ENCODE measurements around the gene TNFSF10. TPM values are rescaled to one million over a fixed set of nuclear protein-coding genes. Genes with fewer than 3 reads are reported as not detected.

Gene TNFSF10
- total RNA-seq, 1 experiment from 2014 or later, result 0.22 TPM

- TF ChIP-seq ZSCAN18 (CRISPR knock-in tag; IDR thresholded peaks at IDR 0.05), result no peak
- TF ChIP-seq E2F1 (CRISPR knock-in tag; IDR thresholded peaks at IDR 0.05), result no peak
- TF ChIP-seq ZNF121 (CRISPR knock-in tag; IDR thresholded peaks at IDR 0.05), result no peak
- no peak for TF ChIP-seq FOXJ3 (CRISPR knock-in tag; IDR thresholded peaks at IDR 0.05; ENCODE audit: borderline replicate concordance)
- no peak for TF ChIP-seq FOXP1 (CRISPR knock-in tag; IDR thresholded peaks at IDR 0.05; ENCODE audit: borderline replicate concordance)
Measured at GRCh38 chr3:172467170-172467824, 55.9 kb downstream of the TNFSF10 start (continued).

GRCh38 chr3:172466553-172467130 is 56.6 kb downstream of the TNFSF10 start:
- no peak overlapping the region for H3K27ac Mint-ChIP-seq
- CTCF ChIA-PET, result no interaction called here

DNA sequence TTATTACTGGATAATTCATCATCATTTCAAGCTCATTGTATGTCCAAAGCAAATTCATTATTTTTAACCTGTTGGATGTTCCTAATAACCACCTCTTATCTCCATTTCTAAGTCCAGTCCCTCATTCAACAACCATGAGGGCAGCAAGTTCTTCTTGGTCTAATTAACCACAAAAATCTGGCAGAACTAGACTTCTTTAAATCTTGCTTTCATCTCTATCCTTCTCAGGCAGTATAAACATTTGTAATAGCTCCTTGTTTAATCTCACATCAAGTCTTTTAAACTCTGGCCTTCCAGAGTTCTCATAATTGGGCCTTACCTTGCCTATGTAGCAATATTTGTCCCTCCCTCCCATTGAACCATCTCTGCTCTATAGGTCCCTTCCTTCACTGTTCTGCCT is 57.9 kb downstream of the TNFSF10 start:
- POLR2A ChIA-PET, result no interaction called here
- ATAC-seq (no peak), DNase-seq (ENCODE audit: low spot score) (no peak)
- Mint-ChIP-seq H3K36me3 (no peaks in the 10 kb centered on the region), H3K4me1 (no peaks in the 10 kb centered on the region), H3K4me3 (no peak overlapping the region), H3K27ac (no peak overlapping the region), H3K27me3 (ENCODE audit: low read depth) (no peaks in the 10 kb centered on the region; the same call in 1 of the 2 replicates), H3K9me3 (0 out of 2 replicates have a peak, but pooled peaks cover 5% of the 10 kb centered on the region)
- CTCF ChIA-PET, result interaction anchor here (1.1 kb wide), 1 partner anchor 12 kb away, joined by 4 read pairs; no protein-coding TSS in a partner anchor
- TF ChIP-seq SMAD4 (CRISPR knock-in tag; IDR thresholded peaks at IDR 0.05) (no peak), AFF4 (CRISPR knock-in tag; IDR thresholded peaks at IDR 0.05; ENCODE audit: borderline replicate concordance) (no peak), ETV6 (CRISPR knock-in tag; IDR thresholded peaks at IDR 0.05) (no peak)

More at GRCh38 chr3:172466553-172467130, 56.6 kb downstream of the TNFSF10 start:
- H3K27me3 Mint-ChIP-seq (ENCODE audit: low read depth), result no peaks in the 10 kb centered on the region; the same call in 1 of the 2 replicates
- peaks cover 14% of the 10 kb centered on the region for H3K9me3 Mint-ChIP-seq
- no peaks in the 10 kb centered on the region for H3K36me3 Mint-ChIP-seq
- no peak for ATAC-seq
- H3K4me3 Mint-ChIP-seq, result no peak overlapping the region
- TF ChIP-seq, protein P1, sequence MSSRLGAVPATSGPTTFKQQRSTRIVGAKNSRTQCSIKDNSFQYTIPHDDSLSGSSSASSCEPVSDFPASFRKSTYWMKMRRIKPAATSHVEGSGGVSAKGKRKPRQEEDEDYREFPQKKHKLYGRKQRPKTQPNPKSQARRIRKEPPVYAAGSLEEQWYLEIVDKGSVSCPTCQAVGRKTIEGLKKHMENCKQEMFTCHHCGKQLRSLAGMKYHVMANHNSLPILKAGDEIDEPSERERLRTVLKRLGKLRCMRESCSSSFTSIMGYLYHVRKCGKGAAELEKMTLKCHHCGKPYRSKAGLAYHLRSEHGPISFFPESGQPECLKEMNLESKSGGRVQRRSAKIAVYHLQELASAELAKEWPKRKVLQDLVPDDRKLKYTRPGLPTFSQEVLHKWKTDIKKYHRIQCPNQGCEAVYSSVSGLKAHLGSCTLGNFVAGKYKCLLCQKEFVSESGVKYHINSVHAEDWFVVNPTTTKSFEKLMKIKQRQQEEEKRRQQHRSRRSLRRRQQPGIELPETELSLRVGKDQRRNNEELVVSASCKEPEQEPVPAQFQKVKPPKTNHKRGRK (CRISPR knock-in tag; IDR thresholded peaks at IDR 0.05; ENCODE audit: borderline replicate concordance), result no peak
- peak; percentile 94 for TF ChIP-seq HMGA2 (CRISPR knock-in tag; IDR thresholded peaks at IDR 0.05)
- H3K4me1 Mint-ChIP-seq, result no peaks in the 10 kb centered on the region
- POLR2A ChIA-PET, result no interaction called here
- DNase-seq (ENCODE audit: low spot score), result no peak

- no peaks in the 10 kb centered on the region for H3K4me1 Mint-ChIP-seq
- CTCF ChIA-PET, result no interaction called here
- ATAC-seq, result no peak
- H3K4me3 Mint-ChIP-seq, result no peak overlapping the region
- H3K27ac Mint-ChIP-seq, result no peak overlapping the region
- H3K27me3 Mint-ChIP-seq (ENCODE audit: low read depth), result no peaks in the 10 kb centered on the region; the same call in 1 of the 2 replicates
- no peaks in the 10 kb centered on the region for H3K36me3 Mint-ChIP-seq
- POLR2A ChIA-PET, result no interaction called here
- H3K9me3 Mint-ChIP-seq, result 0 out of 2 replicates have a peak, but pooled peaks cover 5% of the 10 kb centered on the region
- no peak for DNase-seq (ENCODE audit: low spot score)
- TF ChIP-seq SOX15 (CRISPR knock-in tag; IDR thresholded peaks at IDR 0.05) (no peak), ATF2 (CRISPR knock-in tag; IDR thresholded peaks at IDR 0.05; ENCODE audit: borderline replicate concordance, low read depth) (no peak), TCF7 (CRISPR knock-in tag; IDR thresholded peaks at IDR 0.05; ENCODE audit: low read depth) (no peak)
- TF ChIP-seq, protein P2, sequence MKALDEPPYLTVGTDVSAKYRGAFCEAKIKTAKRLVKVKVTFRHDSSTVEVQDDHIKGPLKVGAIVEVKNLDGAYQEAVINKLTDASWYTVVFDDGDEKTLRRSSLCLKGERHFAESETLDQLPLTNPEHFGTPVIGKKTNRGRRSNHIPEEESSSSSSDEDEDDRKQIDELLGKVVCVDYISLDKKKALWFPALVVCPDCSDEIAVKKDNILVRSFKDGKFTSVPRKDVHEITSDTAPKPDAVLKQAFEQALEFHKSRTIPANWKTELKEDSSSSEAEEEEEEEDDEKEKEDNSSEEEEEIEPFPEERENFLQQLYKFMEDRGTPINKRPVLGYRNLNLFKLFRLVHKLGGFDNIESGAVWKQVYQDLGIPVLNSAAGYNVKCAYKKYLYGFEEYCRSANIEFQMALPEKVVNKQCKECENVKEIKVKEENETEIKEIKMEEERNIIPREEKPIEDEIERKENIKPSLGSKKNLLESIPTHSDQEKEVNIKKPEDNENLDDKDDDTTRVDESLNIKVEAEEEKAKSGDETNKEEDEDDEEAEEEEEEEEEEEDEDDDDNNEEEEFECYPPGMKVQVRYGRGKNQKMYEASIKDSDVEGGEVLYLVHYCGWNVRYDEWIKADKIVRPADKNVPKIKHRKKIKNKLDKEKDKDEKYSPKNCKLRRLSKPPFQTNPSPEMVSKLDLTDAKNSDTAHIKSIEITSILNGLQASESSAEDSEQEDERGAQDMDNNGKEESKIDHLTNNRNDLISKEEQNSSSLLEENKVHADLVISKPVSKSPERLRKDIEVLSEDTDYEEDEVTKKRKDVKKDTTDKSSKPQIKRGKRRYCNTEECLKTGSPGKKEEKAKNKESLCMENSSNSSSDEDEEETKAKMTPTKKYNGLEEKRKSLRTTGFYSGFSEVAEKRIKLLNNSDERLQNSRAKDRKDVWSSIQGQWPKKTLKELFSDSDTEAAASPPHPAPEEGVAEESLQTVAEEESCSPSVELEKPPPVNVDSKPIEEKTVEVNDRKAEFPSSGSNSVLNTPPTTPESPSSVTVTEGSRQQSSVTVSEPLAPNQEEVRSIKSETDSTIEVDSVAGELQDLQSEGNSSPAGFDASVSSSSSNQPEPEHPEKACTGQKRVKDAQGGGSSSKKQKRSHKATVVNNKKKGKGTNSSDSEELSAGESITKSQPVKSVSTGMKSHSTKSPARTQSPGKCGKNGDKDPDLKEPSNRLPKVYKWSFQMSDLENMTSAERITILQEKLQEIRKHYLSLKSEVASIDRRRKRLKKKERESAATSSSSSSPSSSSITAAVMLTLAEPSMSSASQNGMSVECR (CRISPR knock-in tag; IDR thresholded peaks at IDR 0.05; ENCODE audit: borderline replicate concordance), result no peak
Measured at GRCh38 chr3:172464306-172464705, 58.9 kb downstream of the TNFSF10 start.

All from WTC11 (cell line).